GM12864 (cell line): Measurements from ENCODE around the gene POLR2J2.
"Not testable (repeated sequence)": the region's sequence is repeated elsewhere in the genome, so short reads cannot be mapped to it uniquely, and the experiment has no call there.

ENCODE experiments used
- DNase-seq: peaks from one replicate; pipeline ENCODE4 v3.0.0-alpha.2; 2011; ENCODE audit warnings: low read depth
- H3K4me3 ChIP-seq: 2 replicates; pipeline ENCODE4 v1.5.1; 2011; ENCODE audit warnings: mild to moderate bottlenecking, low read depth, low read length, control low read depth
- CTCF ChIP-seq: IDR thresholded peaks from 2 replicates; pipeline ENCODE4 v1.5.1; 2011; ENCODE audit warnings: low read depth, mild to moderate bottlenecking, moderate library complexity, low read length, control low read depth, inconsistent platforms; ENCODE audit errors: missing control alignments

Gene POLR2J2

DNA sequence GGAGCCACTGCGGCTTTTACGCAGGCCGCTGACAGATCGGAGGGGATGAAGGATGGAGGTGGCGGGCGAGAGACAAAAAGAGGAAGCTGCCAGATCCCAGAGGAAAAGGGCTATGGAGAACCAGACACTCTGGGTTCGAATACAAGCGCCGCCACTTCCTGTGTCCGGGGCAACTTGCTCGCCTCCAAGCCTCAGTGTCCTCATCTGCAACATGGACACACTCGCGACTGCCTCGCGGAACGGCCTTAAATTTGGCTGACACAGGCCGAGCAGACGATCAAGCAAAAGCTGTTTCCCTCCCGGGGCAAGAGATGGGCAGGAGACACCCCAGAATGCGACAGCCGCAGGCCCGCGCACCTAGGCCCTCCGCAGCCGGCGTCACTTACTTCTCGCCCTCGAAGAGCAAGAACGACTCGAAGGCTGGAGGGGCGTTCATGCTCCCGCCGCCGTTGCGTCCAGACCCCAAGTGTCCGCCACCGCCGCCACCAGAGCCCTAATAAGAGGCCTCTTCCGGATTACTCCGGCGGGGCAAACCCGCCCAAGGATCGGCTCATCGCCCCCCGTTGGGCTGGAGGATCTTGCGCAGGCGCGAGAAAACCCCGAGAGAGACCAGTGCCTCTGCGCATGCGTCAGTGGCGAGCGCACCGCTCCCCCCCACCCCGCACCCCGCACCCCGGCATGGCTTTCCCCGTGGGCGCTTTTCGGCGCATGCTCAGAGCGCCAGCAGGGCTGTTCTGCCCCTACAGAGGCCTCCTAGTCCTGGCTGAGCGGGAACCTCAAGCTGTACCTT is at the start of gene POLR2J2:
POLR2J2 (minus strand) TSS at position 498 of the 790 bp plus-strand sequence; CDS start at position 436, 62 bp downstream.
- peak within 1 kb of the TSS; percentile 59 for H3K4me3 ChIP-seq
- peak; percentile 57 for DNase-seq
- TF ChIP-seq CTCF: peak; percentile 13

GRCh38 chr7:102718491-102718890 is 47.0 kb upstream of the POLR2J2 start:
- not testable (repeated sequence) for H3K4me3 ChIP-seq, DNase-seq

- not testable (repeated sequence) for DNase-seq, H3K4me3 ChIP-seq
Observed at GRCh38 chr7:102715718-102716117, 44.3 kb upstream of the POLR2J2 start.

GRCh38 chr7:102714774-102715522 is 43.5 kb upstream of the POLR2J2 start:
- H3K4me3 ChIP-seq, DNase-seq: not testable (repeated sequence)

GRCh38 chr7:102713691-102714080 is 42.2 kb upstream of the POLR2J2 start:
- DNase-seq, H3K4me3 ChIP-seq: not testable (repeated sequence)

- DNase-seq: peak; percentile 49
- H3K4me3 ChIP-seq: peak overlapping the region; percentile 17
Observed at GRCh38 chr7:102713011-102713690, 41.7 kb upstream of the POLR2J2 start.

- H3K4me3 ChIP-seq, DNase-seq: not testable (repeated sequence)
Observed at GRCh38 chr7:102698962-102699750, 27.7 kb upstream of the POLR2J2 start.

- DNase-seq, H3K4me3 ChIP-seq: not testable (repeated sequence)
Observed at GRCh38 chr7:102697642-102698512, 26.4 kb upstream of the POLR2J2 start.

- H3K4me3 ChIP-seq, DNase-seq: not testable (repeated sequence)
Observed at GRCh38 chr7:102696009-102696408, 24.5 kb upstream of the POLR2J2 start.

DNA sequence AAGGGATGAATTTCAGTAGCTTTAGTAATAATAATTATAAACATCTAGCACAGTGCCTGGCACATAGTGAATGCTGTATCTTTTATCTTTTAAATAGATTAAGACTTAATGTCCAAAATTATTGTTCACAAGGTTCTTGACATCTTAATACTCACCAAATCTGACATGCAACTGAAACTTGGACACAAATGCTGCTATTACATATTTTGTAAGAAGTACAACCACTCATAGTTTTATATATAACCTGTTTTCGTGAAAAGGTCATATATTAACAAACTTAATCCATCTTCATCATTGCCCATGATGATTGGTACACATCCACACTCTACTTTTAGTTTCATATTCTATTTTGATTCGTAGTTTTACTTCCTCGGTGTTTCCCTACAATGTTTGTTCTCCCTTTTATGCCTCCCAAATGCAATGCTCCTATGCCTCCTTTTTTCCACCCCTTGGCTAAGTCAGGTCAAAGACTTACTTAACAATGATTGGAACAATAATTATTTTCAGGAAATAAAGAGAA is 23.6 kb upstream of the POLR2J2 start:
- not testable (repeated sequence) for H3K4me3 ChIP-seq

DNA sequence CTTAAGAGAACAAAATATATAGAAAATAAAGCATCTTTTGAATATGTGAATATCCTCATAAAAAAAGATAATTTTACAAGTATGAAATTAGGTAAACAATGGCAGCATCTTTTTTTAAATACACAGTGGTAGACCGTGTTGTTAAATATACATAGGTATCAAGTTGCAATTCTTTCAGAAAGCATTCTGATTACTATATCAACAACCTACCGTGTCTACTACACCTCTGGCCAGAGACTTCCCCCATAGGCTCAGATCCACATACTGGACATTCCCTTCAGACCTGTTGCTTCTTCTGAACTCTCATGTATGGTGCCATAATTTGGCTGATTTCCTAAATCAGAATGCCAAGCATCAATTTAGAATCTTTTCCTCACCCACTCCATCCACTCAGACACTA is 22.5 kb upstream of the POLR2J2 start:
- H3K4me3 ChIP-seq, DNase-seq: not testable (repeated sequence)

More for the DNA sequence above, 23.6 kb upstream of the POLR2J2 start:
- DNase-seq: not testable (repeated sequence)

DNA sequence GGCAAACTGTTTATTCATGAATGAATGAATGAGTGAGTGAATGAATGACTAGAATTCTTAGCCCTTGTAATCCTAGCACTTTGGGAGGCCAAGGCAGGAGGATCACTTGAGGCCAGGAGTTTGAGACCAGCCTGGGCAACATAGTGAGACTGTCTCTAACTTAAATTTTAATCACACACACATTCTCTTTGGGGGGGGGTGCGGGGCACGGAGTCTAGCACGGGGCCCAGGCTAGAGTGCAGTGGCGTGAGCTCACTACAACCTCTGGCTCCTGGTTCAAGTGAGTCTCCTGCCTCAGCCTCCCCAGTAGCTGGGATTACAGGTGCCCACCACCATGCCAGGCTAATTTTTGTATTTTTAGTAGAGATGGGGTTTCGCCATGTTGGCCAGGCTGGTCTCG is 19.1 kb upstream of the POLR2J2 start:
- DNase-seq, H3K4me3 ChIP-seq: not testable (repeated sequence)

DNA sequence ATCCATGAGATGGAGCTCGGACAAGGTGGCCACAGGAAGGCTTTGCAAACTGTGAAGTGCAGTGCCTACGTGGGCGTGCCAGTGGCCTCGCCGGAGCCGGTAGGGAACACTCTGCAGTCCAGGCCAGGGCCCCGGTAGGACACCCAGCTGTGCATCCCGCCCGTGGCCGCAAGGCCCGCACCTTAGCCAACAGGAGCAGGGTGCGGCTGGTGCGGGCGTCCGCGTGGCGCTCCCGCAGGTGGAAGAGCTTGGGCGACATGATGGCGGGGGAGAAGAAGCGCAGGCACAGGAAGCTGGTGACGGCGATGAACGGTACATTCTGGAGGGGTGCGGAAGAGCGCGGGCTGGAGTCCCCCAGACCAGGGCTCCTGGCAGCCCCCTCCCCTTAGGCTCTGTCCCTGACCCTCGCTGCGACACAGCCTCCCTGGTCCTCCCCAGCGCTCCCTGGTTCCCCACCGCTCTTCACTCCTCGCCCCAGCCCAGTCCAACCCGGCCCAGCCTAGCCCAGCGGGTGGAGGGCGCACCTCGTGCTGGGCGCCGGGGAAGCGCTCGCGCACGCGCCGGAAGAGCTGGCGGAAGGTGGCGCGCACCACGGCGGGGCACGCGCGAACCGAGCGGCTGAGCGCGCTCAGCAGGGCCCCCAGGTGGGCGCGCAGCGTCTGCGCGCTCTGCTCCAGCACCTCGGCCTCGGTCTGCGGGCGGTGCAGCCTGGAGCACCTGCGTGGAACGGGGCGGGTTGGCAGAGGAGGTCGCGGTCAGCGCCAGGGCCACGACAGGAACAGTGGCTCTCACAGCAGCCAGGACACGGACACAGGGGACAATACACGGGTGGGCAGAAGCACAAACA is 18.2 kb upstream of the POLR2J2 start:
- H3K4me3 ChIP-seq: peak overlapping the region; percentile 39
- DNase-seq: not testable (repeated sequence)

DNA sequence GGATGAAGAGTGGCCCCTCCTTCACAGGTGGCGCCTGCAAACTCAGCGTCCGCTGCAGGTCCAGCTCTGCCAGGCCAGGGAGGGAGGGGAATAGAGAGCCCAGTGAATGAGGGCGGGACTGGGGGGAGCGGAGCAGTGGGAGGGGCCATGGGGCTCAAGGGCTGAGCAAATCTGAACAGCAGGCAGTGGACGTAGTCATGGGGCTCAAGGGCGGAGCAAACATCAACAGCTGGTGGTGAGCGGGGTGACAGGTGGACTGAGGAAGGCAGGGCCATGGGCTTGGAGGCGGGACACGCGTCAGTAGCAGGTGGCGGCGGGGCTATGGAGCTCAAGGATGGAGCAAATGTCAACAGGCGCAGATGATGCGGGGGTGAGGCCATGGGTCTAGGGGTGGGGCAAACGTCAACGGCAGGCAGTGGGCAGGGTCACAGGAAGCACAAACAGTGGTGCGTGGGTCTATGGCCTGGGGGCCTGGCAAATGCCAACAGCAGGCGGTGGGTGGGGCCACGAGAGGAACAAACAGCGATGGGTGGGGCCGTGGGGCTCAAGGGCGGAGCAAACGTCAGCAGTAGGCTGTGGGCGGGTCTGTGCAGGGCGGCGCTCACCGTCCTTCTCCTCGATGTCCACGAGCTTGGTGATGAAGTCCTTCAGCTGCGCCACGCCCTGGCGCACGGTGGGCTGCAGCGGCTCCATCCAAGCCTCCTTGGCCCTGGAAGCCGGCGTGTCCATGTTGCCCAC is 17.0 kb upstream of the POLR2J2 start:
- DNase-seq, H3K4me3 ChIP-seq: not testable (repeated sequence)

DNA sequence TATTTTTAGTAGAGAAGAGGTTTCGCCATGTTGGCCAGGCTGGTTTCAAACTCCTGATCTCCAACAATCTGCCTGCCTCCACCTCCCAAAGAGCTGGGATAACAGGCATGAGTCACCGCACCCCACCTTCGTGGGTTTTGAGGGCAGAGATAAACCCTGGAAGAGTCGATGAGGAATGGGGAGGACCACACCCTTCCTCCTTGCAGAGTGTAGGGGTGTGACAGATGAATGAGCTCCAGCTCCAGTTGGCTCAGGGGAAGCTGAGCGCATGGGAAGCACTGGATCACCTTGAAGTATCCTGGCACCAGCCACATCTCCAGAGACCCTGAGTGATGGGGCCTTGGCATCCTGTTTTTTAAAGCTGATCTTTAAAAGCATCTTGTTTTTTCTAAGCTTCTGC is 11.1 kb upstream of the POLR2J2 start:
- not testable (repeated sequence) for DNase-seq, H3K4me3 ChIP-seq
